HepG2 (cell line): ENCODE results near the gene MRNIP. TPM values are rescaled to one million over a fixed set of nuclear protein-coding genes. Genes with fewer than 3 reads are reported as not detected.

Experiments used
- ATAC-seq: fragments of 200-7000 bp; cut with Tn5 transposase; 3 replicates; pipeline ENCODE4 v1.9.1; 2020; ENCODE audit warnings: mild to moderate bottlenecking, moderate library complexity
- BruUV-seq: library from RNA; stranded (reverse); fragments of 400-500 nt; replicated peaks from 2 replicates; lab custom pipeline; 2021; lab: Mats Ljungman, UMichigan
- CTCF ChIA-PET: fragments of 300-600 bp; formaldehyde crosslinking; extraction: SDS; loops from one replicate; lab custom pipeline; 2021; ENCODE audit warnings: low total read pairs, inconsistent platforms, low intra/inter-chr PET ratio; lab: Yijun Ruan, JAX
- POLR2A ChIA-PET: fragments of 350-600 bp; sonication (Branson Sonifier 250); formaldehyde crosslinking; loops from one replicate; lab custom pipeline; 2020; ENCODE audit warnings: antibody characterized with exemption, inconsistent platforms; lab: Yijun Ruan, JAX
- DNase-seq: peaks from one replicate; pipeline ENCODE4 v3.0.0-alpha.2; 2015; ENCODE audit warnings: low spot score
- FAIRE-seq: peaks from 3 replicates; lab custom pipeline; 2011; peaks lifted over from hg19 to GRCh38; lab: Jason Lieb, UNC
- H2AFZ ChIP-seq: one replicate; pipeline ENCODE4 v1.6.1; 2011; ENCODE audit warnings: low read length, inconsistent platforms
- H3K27ac ChIP-seq: fragments of 300-600 bp; 3 replicates; pipeline ENCODE4 v1.8.0; 2011; ENCODE audit warnings: mixed run types, mild to moderate bottlenecking, mixed read lengths, low read length, inconsistent platforms; ENCODE audit not compliant: insufficient read depth; ENCODE audit errors: extremely low read length
- H3K27me3 ChIP-seq, 2 experiments: fragments of 200-600 bp in 1 of 2; 2 replicates in 1 of 2; 3 replicates in 1 of 2; pipeline versions ENCODE4 v1.6.0 to v1.8.0; 2011; ENCODE audit warnings: low read length in 2 of 2, mild to moderate bottlenecking in 2 of 2, moderate library complexity in 2 of 2, inconsistent platforms in 1 of 2; ENCODE audit not compliant: insufficient read depth in 2 of 2, control insufficient read depth in 1 of 2
- H3K36me3 ChIP-seq, 2 experiments: fragments of 200-600 bp in 1 of 2; replicated peaks in 1 of 2; 2 replicates in 1 of 2; 3 replicates in 1 of 2; pipeline versions ENCODE4 v1.5.1 to v1.8.0; 2011; ENCODE audit warnings: low read length in 2 of 2, inconsistent platforms in 1 of 2; ENCODE audit not compliant: insufficient read depth in 2 of 2, control insufficient read depth in 1 of 2
- H3K4me1 ChIP-seq: 2 replicates; pipeline ENCODE4 v1.5.1; 2012; ENCODE audit warnings: low read length, inconsistent platforms; ENCODE audit not compliant: insufficient read depth
- H3K4me2 ChIP-seq: 2 replicates; pipeline ENCODE4 v1.6.0; 2011; ENCODE audit warnings: low read depth, low read length, inconsistent platforms
- H3K4me3 ChIP-seq, 3 experiments: fragments of 200-600 bp in 1 of 3; sonication (generic), shearing (Covaris generic) in 1 of 3; replicated peaks in 1 of 3; 2 replicates each; pipeline ENCODE4 v1.5.1; 2011 to 2016; ENCODE audit warnings: low read length in 3 of 3, inconsistent platforms in 2 of 3, low read depth in 2 of 3, mild to moderate bottlenecking in 2 of 3, control low read depth in 1 of 3, mixed read lengths in 1 of 3; ENCODE audit not compliant: insufficient read depth in 1 of 3
- H3K79me2 ChIP-seq: one replicate; pipeline ENCODE4 v1.6.1; 2011; ENCODE audit warnings: low read length, inconsistent platforms; ENCODE audit not compliant: insufficient read depth
- H3K9ac ChIP-seq: 2 replicates; pipeline ENCODE4 v1.6.0; 2011; ENCODE audit warnings: mild to moderate bottlenecking, low read depth, low read length, inconsistent platforms; ENCODE audit not compliant: insufficient read depth
- H3K9me3 ChIP-seq: 2 replicates; pipeline ENCODE4 v1.5.1; 2012; ENCODE audit warnings: mild to moderate bottlenecking, low read length
- H4K20me1 ChIP-seq: 2 replicates; pipeline ENCODE4 v1.6.0; 2011; ENCODE audit warnings: inconsistent platforms, mild to moderate bottlenecking, low read length, moderate library complexity; ENCODE audit not compliant: insufficient read depth
- FOSL2 ChIP-seq: sonication (generic); formaldehyde crosslinking; IDR thresholded peaks from 2 replicates; pipeline ENCODE4 v1.4.0; 2020; ENCODE audit warnings: missing genetic modification reagents
- HNRNPK ChIP-seq: fragments of 200-400 bp; formaldehyde crosslinking; IDR thresholded peaks from 2 replicates; pipeline ENCODE4 v1.6.1; 2018; ENCODE audit warnings: low read length, low read depth, moderate library complexity, mild to moderate bottlenecking; ENCODE audit not compliant: poor library complexity, severe bottlenecking
- KLF13 ChIP-seq: sonication (generic); formaldehyde crosslinking; IDR thresholded peaks from 2 replicates; pipeline ENCODE4 v1.4.0; 2020; ENCODE audit warnings: mild to moderate bottlenecking, missing genetic modification reagents
- POLR2A ChIP-seq, 2 experiments: IDR thresholded peaks; 2 replicates each; pipeline ENCODE4 v1.6.1; 2011; ENCODE audit warnings: low read depth in 2 of 2, low read length in 2 of 2, mild to moderate bottlenecking in 1 of 2, moderate library complexity in 1 of 2; ENCODE audit not compliant: insufficient read depth in 1 of 2
- SAFB2 ChIP-seq: sonication (generic); formaldehyde crosslinking; IDR thresholded peaks from 2 replicates; pipeline ENCODE4 v1.5.1; 2020; ENCODE audit warnings: missing genetic modification reagents, low read depth, mild to moderate bottlenecking, borderline replicate concordance
- SP2 ChIP-seq: sonication (generic); formaldehyde crosslinking; IDR thresholded peaks from 2 replicates; pipeline ENCODE4 v1.5.1; 2020; ENCODE audit warnings: mild to moderate bottlenecking, missing genetic modification reagents
- SP5 ChIP-seq: IDR thresholded peaks from 2 replicates; pipeline ENCODE4 v1.6.1; 2016; ENCODE audit warnings: low read depth, borderline replicate concordance
- ZNF142 ChIP-seq: sonication (generic); formaldehyde crosslinking; IDR thresholded peaks from 2 replicates; pipeline ENCODE4 v1.4.0; 2020; ENCODE audit warnings: missing genetic modification reagents
- ZNF17 ChIP-seq: sonication (generic); formaldehyde crosslinking; IDR thresholded peaks from 2 replicates; pipeline ENCODE4 v1.5.0; 2020; ENCODE audit warnings: mild to moderate bottlenecking, missing genetic modification reagents
- ZNF354B ChIP-seq: sonication (generic); formaldehyde crosslinking; IDR thresholded peaks from 2 replicates; pipeline ENCODE4 v1.8.0; 2022; ENCODE audit warnings: mild to moderate bottlenecking, missing genetic modification reagents
- ZSCAN21 ChIP-seq: sonication (generic); formaldehyde crosslinking; IDR thresholded peaks from 2 replicates; pipeline ENCODE4 v1.8.0; 2022; ENCODE audit warnings: mild to moderate bottlenecking, missing genetic modification reagents, moderate library complexity, borderline replicate concordance
- WGBS: methylation state at CpG from one replicate; pipeline ENCODE4 v1.1.6; 2017; ENCODE audit warnings: low lambda C conversion rate; 5-methylcytosine and 5-hydroxymethylcytosine counted together
- in situ Hi-C: cut with HindIII; loops from 2 replicates; pipeline ENCODE4 v1.10.0; 2017; ENCODE audit warnings: low pct_unique_long_range_greater_than_20kb; ENCODE audit not compliant: extremely low pct_ligation_motif_present
- intact Hi-C: fragments of 100-400 bp; cut with micrococcal nuclease; formaldehyde crosslinking; loops from one replicate; pipeline ENCODE4 v1.10.0; 2022; ENCODE audit not compliant: unreplicated experiment
- polyA plus RNA-seq, 8 experiments: library from polyadenylated mRNA; depleted of rRNA in 3 of 8; stranded (reverse) in 7 of 8; unstranded in 1 of 8; fragments of >200 nt; fragmentation: Illumina TruSeq in 4 of 8; extraction: Trizol in 4 of 8; gene quantifications; 2 replicates each; pipeline versions ENCODE4 v1.2.1 to v1.2.3, GENCODE V29; 2011 to 2016; ENCODE audit warnings: low read depth in 4 of 8, missing spikeins in 1 of 8, mixed read lengths in 1 of 8; ENCODE audit not compliant: insufficient read depth in 1 of 8
- total RNA-seq, 5 experiments: library from RNA; depleted of rRNA; stranded (reverse); fragments of >200 nt; fragmentation: Illumina TruSeq; extraction: Trizol; gene quantifications; 2 replicates each; pipeline ENCODE4 v1.2.3, GENCODE V29; 2016; ENCODE audit warnings: low read depth in 1 of 5

Gene MRNIP
- total and polyA plus RNA-seq, 2 of the 13 experiments (the other 11 are each of a cell fraction or from before 2014, with no cell fraction given): 15.5 to 34.1 TPM

- H3K79me2 ChIP-seq: no peaks in the 10 kb centered on the region
- no peak overlapping the region for H3K27ac ChIP-seq
- DNase-seq (no peak), ATAC-seq (no peak), FAIRE-seq (no peak)
- H3K9ac ChIP-seq: no peak overlapping the region
- no peak overlapping the region for H2AFZ ChIP-seq
- H3K36me3 ChIP-seq: peaks cover 22 to 55% of the 10 kb centered on the region in 2 experiments; a peak in 4 of 5 replicates
- H3K9me3 ChIP-seq: no peaks in the 10 kb centered on the region
- no peak overlapping the region for H3K4me3 ChIP-seq
- H3K27me3 ChIP-seq: no peaks in the 10 kb centered on the region
- no peaks in the 10 kb centered on the region for H4K20me1 ChIP-seq
- CTCF ChIA-PET: no interaction called here
- BruUV-seq: no TSS peak
- intact Hi-C loops: no loop called here
- TF ChIP-seq POLR2A (IDR thresholded peaks at IDR 0.05; ENCODE audit: insufficient read depth in 1 of 2, low read depth in 2 of 2, low read length in 2 of 2) (0 out of 4 replicates have a peak, but pooled peaks of 1 of the 2 experiments have one; percentile 16), HNRNPK (no peak), SP2 (no peak)
- no peaks in the 10 kb centered on the region for H3K4me1 ChIP-seq
- no peak overlapping the region for H3K4me2 ChIP-seq
- WGBS: 99% methylated on average over 10 of the region's 14 CpGs
- POLR2A ChIA-PET: no interaction called here
- in situ Hi-C loops: no loop called here
Observed at GRCh38 chr5:179872828-179873575, 14.4 kb upstream of the MRNIP start.

GRCh38 chr5:179872055-179872827, 13.6 kb upstream of the MRNIP start:
- Histone ChIP-seq H3K4me3 (no peak overlapping the region), H3K4me1 (no peaks in the 10 kb centered on the region), H3K36me3 (peaks cover 24 to 50% of the 10 kb centered on the region in 2 experiments; a peak in 4 of 5 replicates), H3K4me2 (no peak overlapping the region), H3K9ac (no peak overlapping the region), H3K27ac (no peak overlapping the region), H3K79me2 (no peaks in the 10 kb centered on the region), H4K20me1 (no peaks in the 10 kb centered on the region), H3K9me3 (no peaks in the 10 kb centered on the region), H3K27me3 (no peaks in the 10 kb centered on the region), H2AFZ (no peak overlapping the region)
- in situ Hi-C loops: no loop called here
- intact Hi-C loops: no loop called here
- CTCF ChIA-PET: no interaction called here
- no TSS peak for BruUV-seq
- ATAC-seq (no peak), FAIRE-seq (no peak), DNase-seq (no peak)
- WGBS: 95% methylated on average over 12 of the region's 18 CpGs
- POLR2A ChIA-PET: interaction anchor here (0.8 kb wide), 1 partner anchor 47 kb away, joined by 3 read pairs; no protein-coding TSS in a partner anchor
- TF ChIP-seq FOSL2 (CRISPR knock-in tag) (no peak), SP5 (CRISPR knock-in tag) (no peak), ZNF142 (no peak), KLF13 (CRISPR knock-in tag) (no peak), ZNF354B (no peak), SAFB2 (no peak), ZNF17 (CRISPR knock-in tag) (no peak), ZSCAN21 (CRISPR knock-in tag) (no peak)
